AG09319 (cell line): Measurements from ENCODE around the gene DPYD.

Source experiments
- DNase-seq: peaks from one replicate; pipeline ENCODE4 v3.0.0-alpha.2; 2010; ENCODE audit warnings: low read depth; ENCODE audit errors: extremely low read depth
- TF ChIP-seq, protein P1 (sequence below): IDR thresholded peaks from 2 replicates; pipeline ENCODE4 v1.5.1; 2011; ENCODE audit warnings: low read depth, mild to moderate bottlenecking, inconsistent platforms, low read length, moderate library complexity

Gene DPYD

DNA sequence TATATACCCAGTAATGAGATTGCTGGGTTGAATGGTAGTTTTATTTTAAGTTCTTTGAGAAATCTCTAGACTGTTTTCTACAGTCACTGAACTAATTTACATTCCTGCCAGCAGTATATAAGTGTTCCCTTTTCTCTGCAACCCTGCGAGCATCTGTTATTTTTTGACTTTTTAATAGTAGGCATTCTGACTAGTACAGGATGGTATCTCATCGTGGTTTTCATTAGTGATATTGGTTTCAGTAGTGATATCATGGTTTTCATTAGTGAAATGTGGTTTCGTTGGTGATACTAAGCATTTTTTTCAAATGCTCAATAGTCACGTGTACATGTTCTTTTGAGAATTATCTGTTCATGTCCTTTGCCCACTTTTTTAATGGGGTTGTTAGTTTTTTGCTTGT lies 882.4 kb downstream of the DPYD start:
- TF ChIP-seq, protein P1, sequence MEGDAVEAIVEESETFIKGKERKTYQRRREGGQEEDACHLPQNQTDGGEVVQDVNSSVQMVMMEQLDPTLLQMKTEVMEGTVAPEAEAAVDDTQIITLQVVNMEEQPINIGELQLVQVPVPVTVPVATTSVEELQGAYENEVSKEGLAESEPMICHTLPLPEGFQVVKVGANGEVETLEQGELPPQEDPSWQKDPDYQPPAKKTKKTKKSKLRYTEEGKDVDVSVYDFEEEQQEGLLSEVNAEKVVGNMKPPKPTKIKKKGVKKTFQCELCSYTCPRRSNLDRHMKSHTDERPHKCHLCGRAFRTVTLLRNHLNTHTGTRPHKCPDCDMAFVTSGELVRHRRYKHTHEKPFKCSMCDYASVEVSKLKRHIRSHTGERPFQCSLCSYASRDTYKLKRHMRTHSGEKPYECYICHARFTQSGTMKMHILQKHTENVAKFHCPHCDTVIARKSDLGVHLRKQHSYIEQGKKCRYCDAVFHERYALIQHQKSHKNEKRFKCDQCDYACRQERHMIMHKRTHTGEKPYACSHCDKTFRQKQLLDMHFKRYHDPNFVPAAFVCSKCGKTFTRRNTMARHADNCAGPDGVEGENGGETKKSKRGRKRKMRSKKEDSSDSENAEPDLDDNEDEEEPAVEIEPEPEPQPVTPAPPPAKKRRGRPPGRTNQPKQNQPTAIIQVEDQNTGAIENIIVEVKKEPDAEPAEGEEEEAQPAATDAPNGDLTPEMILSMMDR = no peak
- DNase-seq = no peak

DNA sequence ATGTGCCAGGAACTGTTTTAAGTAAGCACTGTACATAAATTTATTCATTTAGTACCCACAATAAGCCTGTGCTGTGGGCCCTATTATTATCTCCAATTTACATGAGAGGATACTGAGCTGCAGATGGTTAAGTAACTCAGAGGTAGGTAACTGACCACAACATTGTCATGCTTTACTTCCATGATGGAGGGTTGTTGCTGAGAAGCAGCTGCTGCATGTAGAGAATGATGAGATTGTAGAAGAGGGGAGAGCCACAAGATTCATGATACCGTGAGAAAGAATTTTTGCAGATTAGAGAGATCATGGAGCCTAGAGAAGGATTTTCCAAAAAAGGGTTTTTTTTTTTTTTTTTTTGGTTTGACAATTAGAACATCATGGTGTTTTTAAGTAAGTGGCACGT lies 886.2 kb downstream of the DPYD start:
- TF ChIP-seq, protein P1 = no peak
- no peak for DNase-seq

DNA sequence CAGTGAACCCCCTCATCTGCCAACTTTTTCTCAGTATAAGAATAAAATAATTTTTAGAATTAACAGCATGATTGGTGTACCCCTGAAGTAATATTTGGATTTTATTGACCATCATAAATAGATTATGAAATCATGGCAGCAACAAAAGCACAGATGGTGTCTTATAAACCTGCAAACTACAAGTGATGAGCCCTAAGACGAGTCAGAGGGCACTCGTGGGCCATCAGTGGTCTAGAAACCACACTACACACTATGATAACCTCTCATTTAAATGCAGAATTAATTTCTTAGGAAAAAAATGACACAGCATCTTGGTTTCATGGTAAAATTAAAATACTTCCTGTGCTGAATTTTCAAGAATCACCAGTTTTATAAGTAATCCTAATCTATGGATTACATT lies 886.9 kb downstream of the DPYD start:
- DNase-seq = no peak
- TF ChIP-seq, protein P1 = no peak
